Kidney epithelial cell (primary cell): ENCODE data around the gene BANP. TPM values are rescaled to one million over a fixed set of nuclear protein-coding genes. Genes with fewer than 3 reads are reported as not detected.
"Not testable (repeated sequence)": the region's sequence is repeated elsewhere in the genome, so short reads cannot be mapped to it uniquely, and the experiment has no call there.

Experiments used
- DNase-seq: peaks from one replicate; pipeline ENCODE4 v3.0.0-alpha.2; 2010; ENCODE audit warnings: low read depth
- H3K27me3 ChIP-seq: 2 replicates; pipeline ENCODE4 v1.6.0; 2011; ENCODE audit warnings: low read length; ENCODE audit not compliant: control insufficient read depth, insufficient read depth
- H3K36me3 ChIP-seq: 2 replicates; pipeline ENCODE4 v1.5.1; 2011; ENCODE audit warnings: low read length; ENCODE audit not compliant: control insufficient read depth, insufficient read depth
- H3K4me3 ChIP-seq: 2 replicates; pipeline ENCODE4 v1.5.1; 2011; ENCODE audit warnings: low read depth, mild to moderate bottlenecking, control low read depth, low read length
- CTCF ChIP-seq: IDR thresholded peaks from 2 replicates; pipeline ENCODE4 v1.5.1; 2011; ENCODE audit warnings: mild to moderate bottlenecking, moderate library complexity, low read length, control low read depth, inconsistent platforms; ENCODE audit not compliant: insufficient read depth, poor library complexity, severe bottlenecking
- total RNA-seq: library from RNA; depleted of rRNA; stranded (reverse); fragments of >200 nt; gene quantifications from 2 replicates; pipeline ENCODE4 v1.2.3, GENCODE V29; 2015

BANP gene
- total RNA-seq, 1 donor from 2014 or later: 25.9 TPM

GRCh38 chr16:88026964-88027938, 76.0 kb downstream of the BANP start:
- Histone ChIP-seq H3K4me3 (no peak overlapping the region), H3K36me3 (no peaks in the 10 kb centered on the region), H3K27me3 (no peaks in the 10 kb centered on the region)
- no peak for TF ChIP-seq CTCF
- no peak for DNase-seq

- not testable (repeated sequence) for H3K36me3 ChIP-seq, H3K27me3 ChIP-seq, H3K4me3 ChIP-seq, DNase-seq
Measured at GRCh38 chr16:88028177-88028930, 77.1 kb downstream of the BANP start.

GRCh38 chr16:88030498-88030897, 79.3 kb downstream of the BANP start:
- Histone ChIP-seq H3K4me3 (no peak overlapping the region), H3K27me3 (no peaks in the 10 kb centered on the region), H3K36me3 (no peaks in the 10 kb centered on the region)
- DNase-seq: no peak
- no peak for TF ChIP-seq CTCF

- not testable (repeated sequence) for H3K27me3 ChIP-seq, H3K36me3 ChIP-seq, DNase-seq, H3K4me3 ChIP-seq
Measured at GRCh38 chr16:88030961-88031360, 79.7 kb downstream of the BANP start.

- DNase-seq, H3K27me3 ChIP-seq, H3K4me3 ChIP-seq, H3K36me3 ChIP-seq: not testable (repeated sequence)
Measured at GRCh38 chr16:88033003-88033740, 81.9 kb downstream of the BANP start.

- Histone ChIP-seq H3K27me3 (no peaks in the 10 kb centered on the region), H3K4me3 (no peak overlapping the region), H3K36me3 (no peaks in the 10 kb centered on the region)
- DNase-seq: no peak
- no peak for TF ChIP-seq CTCF
Measured at GRCh38 chr16:88034770-88035169, 83.5 kb downstream of the BANP start.

- H3K4me3 ChIP-seq: no peak overlapping the region
- no peaks in the 10 kb centered on the region for H3K27me3 ChIP-seq
- TF ChIP-seq CTCF: no peak
- no peak for DNase-seq
- no peaks in the 10 kb centered on the region for H3K36me3 ChIP-seq
Measured at GRCh38 chr16:88035292-88035691, 84.1 kb downstream of the BANP start.

GRCh38 chr16:88035884-88036639, 84.8 kb downstream of the BANP start:
- H3K4me3 ChIP-seq, H3K36me3 ChIP-seq, H3K27me3 ChIP-seq, DNase-seq: not testable (repeated sequence)

- not testable (repeated sequence) for H3K36me3 ChIP-seq, H3K27me3 ChIP-seq, H3K4me3 ChIP-seq, DNase-seq
Measured at GRCh38 chr16:88036640-88036996, 85.4 kb downstream of the BANP start.
